Mammary microvascular endothelial cell (primary cell): Measurements from ENCODE around the gene CKLF. TPM values are rescaled to one million over a fixed set of nuclear protein-coding genes. Genes with fewer than 3 reads are reported as not detected.

Source experiments
- total RNA-seq: library from RNA; depleted of rRNA; stranded (reverse); fragments of >200 nt; gene quantifications from 2 replicates; pipeline ENCODE4 v1.2.3, GENCODE V29; 2015

The CKLF gene
- 95.9 and 144 TPM in 2 replicates for total RNA-seq

DNA sequence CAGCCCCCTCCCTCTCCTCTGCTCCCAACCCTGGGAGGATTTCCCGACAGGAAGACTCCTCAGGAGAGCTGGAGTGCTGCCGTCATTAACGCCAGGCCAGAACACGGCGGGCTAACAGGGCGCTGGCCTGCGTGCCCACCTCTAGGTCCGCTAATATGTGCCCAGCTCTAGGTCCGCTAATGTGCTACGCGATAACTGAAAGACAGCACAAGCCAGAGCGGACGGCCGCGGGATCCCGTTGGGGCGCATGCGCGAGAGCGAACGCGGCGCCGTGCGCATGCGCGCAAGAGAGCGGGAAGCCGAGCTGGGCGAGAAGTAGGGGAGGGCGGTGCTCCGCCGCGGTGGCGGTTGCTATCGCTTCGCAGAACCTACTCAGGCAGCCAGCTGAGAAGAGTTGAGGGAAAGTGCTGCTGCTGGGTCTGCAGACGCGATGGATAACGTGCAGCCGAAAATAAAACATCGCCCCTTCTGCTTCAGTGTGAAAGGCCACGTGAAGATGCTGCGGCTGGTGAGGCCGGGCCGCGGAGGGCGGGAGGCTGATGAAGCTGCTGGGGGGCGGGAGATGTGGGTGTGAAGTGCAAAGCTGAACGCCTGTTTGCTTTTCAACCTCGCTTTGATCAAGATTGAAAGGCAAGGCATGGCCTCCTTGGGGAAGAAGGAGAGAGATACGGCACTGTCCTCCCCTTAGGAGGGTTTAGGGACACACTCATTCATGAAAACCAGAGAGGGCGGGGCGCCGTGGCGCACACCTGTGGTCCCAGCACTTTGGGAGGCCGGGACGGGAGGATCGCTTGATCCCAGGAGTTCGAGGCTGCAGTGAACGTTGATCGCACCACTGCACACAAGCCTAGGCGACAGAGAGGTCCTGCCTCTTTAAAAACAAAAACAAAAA is at the start of gene CKLF:
Gene CKLF, plus strand, starts transcription at position 291 of the 892 bp plus-strand sequence. Its CDS starts 140 bp downstream, at position 431.

GRCh38 chr16:66549284-66550131 is 2.9 kb upstream of the CKLF start, which contains the start of gene TK2:
Gene TK2, minus strand, starts transcription at chr16:66550122. Its CDS starts 61 bp downstream, at chr16:66550061.

GRCh38 chr16:66566051-66566901 is 13.9 kb downstream of the CKLF start, which contains the start of gene CMTM1:
Gene CMTM1, plus strand, starts transcription at chr16:66566439. Its CDS starts 75 bp downstream, at chr16:66566514.

DNA sequence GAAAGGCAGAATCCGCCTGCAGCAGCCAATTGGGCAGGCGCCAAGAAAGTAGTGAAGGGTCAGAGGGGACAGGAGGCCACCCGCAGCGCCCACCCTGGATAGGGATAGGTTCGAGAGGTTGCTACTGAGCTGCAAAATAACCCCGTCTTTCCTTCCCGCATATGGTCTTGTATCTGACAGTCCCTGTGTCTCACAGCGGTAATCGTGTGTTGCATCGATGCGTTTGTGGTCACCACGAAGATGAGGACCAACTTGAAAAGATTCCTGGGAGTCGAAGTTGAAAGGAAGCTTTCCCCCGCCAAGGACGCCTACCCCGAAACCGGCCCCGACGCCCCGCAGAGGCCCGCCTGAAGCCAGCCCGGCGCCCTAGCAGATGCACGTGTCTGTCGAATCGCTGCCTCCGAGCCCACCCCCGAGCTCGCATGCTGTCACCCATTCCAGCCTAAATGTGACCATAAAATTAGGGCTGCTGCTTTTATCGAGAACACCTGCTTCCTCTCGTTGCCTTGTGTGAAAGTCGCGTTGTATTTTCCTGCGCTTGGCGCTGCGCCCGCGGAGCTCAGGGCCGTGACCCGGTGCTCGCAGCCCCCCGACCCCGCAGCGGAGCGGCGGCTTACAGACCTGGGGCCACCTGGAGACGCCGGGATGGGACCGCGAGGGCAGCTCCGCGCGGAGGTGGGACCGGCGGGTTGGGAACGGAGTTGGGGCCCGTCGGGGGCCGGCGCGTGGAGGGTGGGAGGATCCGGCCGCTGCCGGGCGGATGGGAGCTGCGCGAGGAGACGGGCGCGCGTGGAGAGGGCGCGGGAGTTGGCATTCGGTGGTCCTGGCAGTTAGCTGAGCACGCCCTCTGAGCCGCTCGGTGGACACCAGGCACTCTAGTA is 26.5 kb downstream of the CKLF start, which contains the start of gene CMTM2:
Gene CMTM2, plus strand, starts transcription at position 813 of the 881 bp plus-strand sequence. CDS start 145 bp downstream, outside the sequence.

GRCh38 chr16:66604376-66605176 is 52.2 kb downstream of the CKLF start, which contains the start of gene CMTM3:
Gene CMTM3, plus strand, starts transcription at chr16:66604704. Its CDS starts 102 bp downstream, at chr16:66604806.

Other genes with a start within 250 kb of the CKLF start
- 715 and 798 TPM in 2 replicates for gene CDH5, start 185.9 kb upstream of the CKLF start, total RNA-seq
- gene BEAN1, start 125.3 kb upstream of the CKLF start, total RNA-seq = not detected in 2 replicates
- 22.4 and 23.6 TPM in 2 replicates for gene TK2, start 2.5 kb upstream of the CKLF start, total RNA-seq
- gene CMTM1, start 13.9 kb downstream of the CKLF start, total RNA-seq = 1.9 and 4.0 TPM in 2 replicates
- gene CMTM2, start 26.9 kb downstream of the CKLF start, total RNA-seq = not detected in 2 replicates
- gene CMTM3, start 52.1 kb downstream of the CKLF start, total RNA-seq = 48.8 and 65.7 TPM in 2 replicates
- 2.1 and 3.4 TPM in 2 replicates for gene CMTM4, start 144.2 kb downstream of the CKLF start, total RNA-seq
- 64.4 and 68.7 TPM in 2 replicates for gene DYNC1LI2, start 199.0 kb downstream of the CKLF start, total RNA-seq
- not detected in 2 replicates for gene TERB1, start 249.0 kb downstream of the CKLF start, total RNA-seq